Thoracic aorta (tissue), 2 donors: ENCODE data around the gene RNF6. TPM values are rescaled to one million over a fixed set of nuclear protein-coding genes. Genes with fewer than 3 reads are reported as not detected.

Experiments
- ATAC-seq: fragments of 150-250 bp; one replicate; pipeline ENCODE4 v1.8.0; 2017; ENCODE audit warnings: low read depth; ENCODE audit not compliant: insufficient number of reproducible peaks, low FRiP score
- DNase-seq: peaks from one replicate; pipeline ENCODE4 v3.0.0-alpha.2; 2020; ENCODE audit warnings: low spot score
- H3K27ac ChIP-seq, 2 donors: fragments of 200-600 bp; sonication (generic); 1 replicate in 1 of 2; 2 replicates in 1 of 2; pipeline ENCODE4 v1.5.1; 2016; ENCODE audit warnings: mild to moderate bottlenecking in 2 of 2, moderate library complexity in 2 of 2
- H3K27me3 ChIP-seq: fragments of 200-600 bp; sonication (generic); replicated peaks from 2 replicates; pipeline ENCODE4 v1.6.0; 2016; ENCODE audit warnings: mild to moderate bottlenecking; ENCODE audit not compliant: insufficient read depth
- H3K36me3 ChIP-seq: fragments of 200-600 bp; sonication (generic); one replicate; pipeline ENCODE4 v1.5.1; 2016
- H3K4me1 ChIP-seq, 2 donors: fragments of 200-600 bp; sonication (generic); 1 replicate in 1 of 2; 2 replicates in 1 of 2; pipeline versions ENCODE4 v1.5.1 to v1.6.0; 2016; ENCODE audit warnings: low read depth in 2 of 2, mild to moderate bottlenecking in 1 of 2; ENCODE audit not compliant: control insufficient read depth in 1 of 2
- H3K4me3 ChIP-seq: fragments of 200-600 bp; sonication (generic); 2 replicates; pipeline ENCODE4 v1.5.1; 2016; ENCODE audit warnings: mild to moderate bottlenecking
- H3K9me3 ChIP-seq: fragments of 200-600 bp; sonication (generic); 2 replicates; pipeline ENCODE4 v1.5.1; 2016
- CTCF ChIP-seq: fragments of 200-600 bp; sonication (generic); IDR thresholded peaks from one replicate; pipeline ENCODE4 v1.5.1; 2019; ENCODE audit warnings: antibody characterized with exemption
- total RNA-seq, 2 donors: library from RNA; depleted of rRNA; stranded (reverse); fragments of >200 nt; gene quantifications; one replicate each; pipeline versions ENCODE4 v1.1.0 to v1.2.3, GENCODE V29; 2016

Gene RNF6
- total RNA-seq, 2 donors from 2014 or later, result 22.6 to 23.6 TPM

- no peaks in the 10 kb centered on the region for H3K36me3 ChIP-seq
- H3K9me3 ChIP-seq, result no peaks in the 10 kb centered on the region
- H3K27me3 ChIP-seq, result no peaks in the 10 kb centered on the region
- no peak for TF ChIP-seq CTCF
- H3K4me3 ChIP-seq, result peak overlapping the region; percentile 86
- peak overlapping the region; percentile 59 to 70 for H3K27ac ChIP-seq
- H3K4me1 ChIP-seq, result peaks cover 8 to 11% of the 10 kb centered on the region in 2 donors
- no peak for DNase-seq
- ATAC-seq, result peak; percentile 6
These were observed 36.4 kb downstream of the RNF6 start for GRCh38 chr13:26185720-26186117.

- peaks cover 8 to 11% of the 10 kb centered on the region in 2 donors for H3K4me1 ChIP-seq
- no peak overlapping the region for H3K4me3 ChIP-seq
- no peak overlapping the region for H3K27ac ChIP-seq
- no peak for DNase-seq
- TF ChIP-seq CTCF, result peak; percentile 85
- no peaks in the 10 kb centered on the region for H3K9me3 ChIP-seq
- no peaks in the 10 kb centered on the region for H3K36me3 ChIP-seq
- no peaks in the 10 kb centered on the region for H3K27me3 ChIP-seq
- ATAC-seq, result no peak
These were observed 37.3 kb downstream of the RNF6 start for GRCh38 chr13:26184791-26185250.

GRCh38 chr13:26183416-26183815 is 38.7 kb downstream of the RNF6 start:
- Histone ChIP-seq H3K27ac (no peak overlapping the region), H3K4me1 (peaks cover 8 to 11% of the 10 kb centered on the region in 2 donors), H3K4me3 (no peak overlapping the region), H3K36me3 (no peaks in the 10 kb centered on the region), H3K27me3 (no peaks in the 10 kb centered on the region), H3K9me3 (no peaks in the 10 kb centered on the region)
- no peak for TF ChIP-seq CTCF
- DNase-seq (no peak), ATAC-seq (no peak)

GRCh38 chr13:26179344-26179743 is 42.8 kb downstream of the RNF6 start:
- ATAC-seq, result no peak

GRCh38 chr13:26168835-26169234 is 53.3 kb downstream of the RNF6 start:
- no peaks in the 10 kb centered on the region for H3K27me3 ChIP-seq
- no peak for TF ChIP-seq CTCF

More at GRCh38 chr13:26179344-26179743, 42.8 kb downstream of the RNF6 start:
- no peak overlapping the region for H3K27ac ChIP-seq
- no peaks in the 10 kb centered on the region for H3K36me3 ChIP-seq
- DNase-seq, result no peak
- H3K4me1 ChIP-seq, result no peaks in the 10 kb centered on the region
- no peaks in the 10 kb centered on the region for H3K9me3 ChIP-seq
- no peak for TF ChIP-seq CTCF
- H3K4me3 ChIP-seq, result no peak overlapping the region
- H3K27me3 ChIP-seq, result no peaks in the 10 kb centered on the region

More at GRCh38 chr13:26168835-26169234, 53.3 kb downstream of the RNF6 start:
- Histone ChIP-seq H3K9me3 (no peaks in the 10 kb centered on the region), H3K4me3 (no peak overlapping the region), H3K36me3 (no peaks in the 10 kb centered on the region), H3K4me1 (no peaks in the 10 kb centered on the region), H3K27ac (no peak overlapping the region)
- DNase-seq (no peak), ATAC-seq (no peak)
